CD14-positive monocyte (primary cell): Measurements from ENCODE around the gene MYO7B. TPM values are rescaled to one million over a fixed set of nuclear protein-coding genes. Genes with fewer than 3 reads are reported as not detected.

ENCODE experiments used
- DNase-seq, 3 donors: peaks; one replicate each; pipeline ENCODE4 v3.0.0-alpha.2; 2011 to 2022
- H2AFZ ChIP-seq: 2 replicates; pipeline ENCODE4 v1.6.0; 2012; ENCODE audit warnings: mild to moderate bottlenecking, low read depth, low read length, inconsistent platforms; ENCODE audit not compliant: insufficient read depth, poor library complexity, severe bottlenecking
- H3K27ac ChIP-seq, 2 donors: 1 replicate in 1 of 2; 2 replicates in 1 of 2; pipeline ENCODE4 v1.5.1; 2012 to 2013; ENCODE audit warnings: low read length in 2 of 2, control low read depth in 1 of 2, inconsistent platforms in 1 of 2, low read depth in 1 of 2, mild to moderate bottlenecking in 1 of 2
- H3K27me3 ChIP-seq, 2 donors: one replicate each; pipeline versions ENCODE4 v1.6.0 to v1.6.1; 2011 to 2013; ENCODE audit warnings: low read length in 2 of 2; ENCODE audit not compliant: control insufficient read depth in 2 of 2, insufficient read depth in 2 of 2
- H3K36me3 ChIP-seq, 2 donors: replicated peaks in 1 of 2; 1 replicate in 1 of 2; 2 replicates in 1 of 2; pipeline versions ENCODE4 v1.5.1 to v1.6.1; 2012 to 2013; ENCODE audit warnings: low read length in 2 of 2, control low read depth in 1 of 2, inconsistent platforms in 1 of 2, mild to moderate bottlenecking in 1 of 2; ENCODE audit not compliant: insufficient read depth in 2 of 2, control insufficient read depth in 1 of 2
- H3K4me1 ChIP-seq, 2 donors: 1 replicate in 1 of 2; 2 replicates in 1 of 2; pipeline versions ENCODE4 v1.5.1 to v1.6.1; 2012 to 2013; ENCODE audit warnings: low read length in 2 of 2, control low read depth in 1 of 2, inconsistent platforms in 1 of 2, mild to moderate bottlenecking in 1 of 2, moderate library complexity in 1 of 2; ENCODE audit not compliant: insufficient read depth in 2 of 2, control insufficient read depth in 1 of 2
- H3K4me2 ChIP-seq: replicated peaks from 2 replicates; pipeline ENCODE3; 2012; ENCODE audit warnings: low read length, moderate library complexity, mild to moderate bottlenecking; ENCODE audit not compliant: poor library complexity, severe bottlenecking; ENCODE audit errors: extremely low read depth
- H3K4me3 ChIP-seq, 3 experiments: fragments of 200-600 bp in 1 of 3; sonication (generic) in 1 of 3; replicated peaks in 1 of 3; 1 replicate in 2 of 3; 2 replicates in 1 of 3; pipeline ENCODE4 v1.5.1; 2011 to 2013; ENCODE audit warnings: low read length in 3 of 3, mild to moderate bottlenecking in 3 of 3, control low read depth in 2 of 3, low read depth in 2 of 3, inconsistent platforms in 1 of 3, moderate library complexity in 1 of 3
- H3K79me2 ChIP-seq: 2 replicates; pipeline ENCODE4 v1.6.0; 2012; ENCODE audit warnings: mild to moderate bottlenecking, control low read depth, inconsistent platforms, low read length, moderate library complexity; ENCODE audit not compliant: insufficient read depth
- H3K9ac ChIP-seq: 2 replicates; pipeline ENCODE4 v1.6.0; 2017; ENCODE audit warnings: low read length, mild to moderate bottlenecking; ENCODE audit not compliant: insufficient read depth, poor library complexity, severe bottlenecking
- H3K9me3 ChIP-seq, 2 donors: replicated peaks in 1 of 2; 1 replicate in 1 of 2; 2 replicates in 1 of 2; pipeline versions ENCODE4 v1.5.1 to v1.6.1; 2012 to 2013; ENCODE audit warnings: low read length in 2 of 2, control low read depth in 1 of 2; ENCODE audit not compliant: control insufficient read depth in 1 of 2, insufficient read depth in 1 of 2
- H4K20me1 ChIP-seq: 2 replicates; pipeline ENCODE4 v1.6.0; 2012; ENCODE audit warnings: mild to moderate bottlenecking, low read length, control low read depth, moderate library complexity; ENCODE audit not compliant: insufficient read depth
- H3K27ac Mint-ChIP-seq, 7 donors: one replicate each; pipeline ENCODE4 v1.8.0; 2020; ENCODE audit warnings: mild to moderate bottlenecking in 7 of 7, mixed read lengths in 7 of 7, moderate library complexity in 6 of 7, inconsistent platforms in 2 of 7
- H3K27me3 Mint-ChIP-seq, 3 donors: one replicate each; pipeline ENCODE4 v1.8.0; 2021 to 2022; ENCODE audit warnings: low read depth in 3 of 3, mild to moderate bottlenecking in 3 of 3, mixed read lengths in 3 of 3, moderate library complexity in 3 of 3, inconsistent platforms in 1 of 3
- H3K36me3 Mint-ChIP-seq, 2 donors: one replicate each; pipeline ENCODE4 v1.8.0; 2020; ENCODE audit warnings: mixed read lengths in 2 of 2, inconsistent platforms in 1 of 2, mild to moderate bottlenecking in 1 of 2
- H3K4me1 Mint-ChIP-seq: one replicate; pipeline ENCODE4 v1.8.0; 2020; ENCODE audit warnings: mild to moderate bottlenecking, mixed read lengths
- H3K4me3 Mint-ChIP-seq, 2 donors: one replicate each; pipeline ENCODE4 v1.8.0; 2020; ENCODE audit warnings: mild to moderate bottlenecking in 2 of 2, mixed read lengths in 2 of 2, moderate library complexity in 1 of 2
- H3K9me3 Mint-ChIP-seq, 7 donors: one replicate each; pipeline ENCODE4 v1.8.0; 2020 to 2022; ENCODE audit warnings: mixed read lengths in 7 of 7, mild to moderate bottlenecking in 6 of 7, moderate library complexity in 6 of 7, inconsistent platforms in 2 of 7
- CTCF ChIP-seq: fragments of 200-600 bp; IDR thresholded peaks from one replicate; pipeline ENCODE4 v1.8.0; 2022; ENCODE audit warnings: antibody characterized with exemption, mild to moderate bottlenecking
- WGBS: methylation state at CpG from one replicate; pipeline ENCODE4 v1.1.5; 2013; ENCODE audit warnings: missing lambda C conversion rate; ENCODE audit not compliant: insufficient coverage; 5-methylcytosine and 5-hydroxymethylcytosine counted together
- intact Hi-C, 2 donors: fragments of 100-400 bp; cut with micrococcal nuclease; formaldehyde crosslinking; loops; one replicate each; pipeline versions ENCODE4 v1.15.0 to v1.15.1; 2023
- polyA plus RNA-seq, 3 donors: library from polyadenylated mRNA; depleted of rRNA in 1 of 3; unstranded in 2 of 3; stranded (reverse) in 1 of 3; fragments of 300-500 nt in 2 of 3; fragments of >200 nt in 1 of 3; fragmentation: Illumina TruSeq in 2 of 3; gene quantifications; 1 replicate in 2 of 3; 2 replicates in 1 of 3; pipeline ENCODE4 v1.2.3, GENCODE V29; 2012 to 2021

The MYO7B gene
- polyA plus RNA-seq, 3 donors, result 7.3 to 9.8 (median 9.0) TPM

DNA sequence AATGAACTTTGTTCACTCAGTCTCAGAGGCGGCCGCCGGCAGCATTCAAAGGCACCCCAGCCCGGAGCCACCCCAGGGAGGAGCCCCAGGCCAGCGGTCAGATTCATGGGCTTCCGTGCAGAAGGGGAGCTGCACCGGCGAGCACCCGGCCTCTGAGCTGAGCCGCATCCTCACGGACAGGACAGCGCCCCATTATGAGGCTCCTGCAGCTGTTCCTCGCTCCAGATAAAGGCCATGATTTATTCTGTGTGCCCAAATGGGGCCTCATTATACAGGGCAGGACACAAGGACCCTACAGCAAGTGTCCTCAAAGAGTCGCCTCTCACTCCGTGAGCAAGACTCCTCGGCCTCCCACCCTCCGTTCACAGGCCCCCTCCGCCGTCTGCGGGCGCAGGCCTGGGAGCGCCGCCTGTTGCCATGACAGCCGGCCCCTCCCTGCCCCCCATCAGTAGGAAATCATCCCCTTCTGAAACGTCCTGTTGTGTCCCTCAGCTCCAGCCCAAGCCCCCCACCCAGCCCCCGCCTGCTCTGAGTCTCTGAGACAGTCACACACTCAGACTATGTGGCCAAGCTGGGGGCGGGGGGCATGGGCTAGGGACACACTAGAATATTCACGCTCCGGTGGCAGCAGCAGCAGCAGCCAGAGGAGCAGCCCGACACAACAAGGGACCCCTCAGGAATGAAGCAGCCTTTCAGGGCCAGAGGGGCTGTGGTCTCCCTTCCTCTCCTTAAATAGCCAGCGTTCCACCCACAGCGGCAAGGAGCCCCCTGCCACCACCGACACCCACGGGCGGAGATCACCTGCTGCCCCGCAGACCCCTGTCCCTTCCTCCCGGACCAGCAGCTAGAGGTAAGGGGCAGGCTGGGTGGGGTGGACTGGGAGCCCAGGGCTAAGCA, 110.2 kb downstream of the MYO7B start, which contains the start of gene GPR17:
Gene GPR17 (plus strand): TSS at position 759 of the 897 bp plus-strand sequence. CDS start 4,583 bp downstream, outside the sequence.
- Mint-ChIP-seq H3K27ac (peak within 1 kb of the TSS in 5 of 7 donors; percentile 26 to 83 (median 58)), H3K9me3 (no peaks in the 10 kb centered on the region), H3K4me3 (peak within 1 kb of the TSS; percentile 47 to 79), H3K4me1 (peaks cover 29% of the 10 kb centered on the region), H3K36me3 (no peaks in the 10 kb centered on the region), H3K27me3 (peaks cover 0 to 9% (median 3%) of the 10 kb centered on the region in 3 donors)
- H3K36me3 ChIP-seq, result no peaks in the 10 kb centered on the region
- H3K9me3 ChIP-seq, result no peaks in the 10 kb centered on the region
- no peaks in the 10 kb centered on the region for H3K27me3 ChIP-seq
- no peak for DNase-seq
- H2AFZ ChIP-seq, result peak within 1 kb of the TSS; percentile 77
- no peaks in the 10 kb centered on the region for H3K79me2 ChIP-seq
- no peaks in the 10 kb centered on the region for H4K20me1 ChIP-seq
- H3K4me1 ChIP-seq, result peaks cover 24 to 34% of the 10 kb centered on the region in 2 donors
- intact Hi-C loops, result no loop called here
- WGBS, result 94% methylated on average over 33 of the region's 37 CpGs
- no peak within 1 kb of the TSS for H3K4me3 ChIP-seq
- peak within 1 kb of the TSS; percentile 10 for H3K4me2 ChIP-seq
- no peak for TF ChIP-seq CTCF
- no peak within 1 kb of the TSS for H3K27ac ChIP-seq
- peak within 1 kb of the TSS; percentile 45 for H3K9ac ChIP-seq

- H2AFZ ChIP-seq, result peak overlapping the region; percentile 77
- H3K4me1 Mint-ChIP-seq, result peaks cover 29% of the 10 kb centered on the region
- peaks cover 22 to 29% of the 10 kb centered on the region in 2 donors for H3K4me1 ChIP-seq
- H4K20me1 ChIP-seq, result no peaks in the 10 kb centered on the region
- no peaks in the 10 kb centered on the region for H3K79me2 ChIP-seq
- TF ChIP-seq CTCF, result no peak
- peak overlapping the region; percentile 47 to 79 for H3K4me3 Mint-ChIP-seq
- H3K27me3 Mint-ChIP-seq, result peaks cover 0 to 9% (median 7%) of the 10 kb centered on the region in 3 donors
- WGBS, result 49% methylated on average over 18 of the region's 24 CpGs
- no peak overlapping the region for H3K27ac ChIP-seq
- peak overlapping the region; percentile 45 for H3K9ac ChIP-seq
- H3K27me3 ChIP-seq, result no peaks in the 10 kb centered on the region
- peak in 2 of 3 donors; percentile 22 to 40 for DNase-seq
- peak overlapping the region; percentile 10 for H3K4me2 ChIP-seq
- no peaks in the 10 kb centered on the region for H3K36me3 ChIP-seq
- peak overlapping the region in 5 of 7 donors; percentile 26 to 83 (median 58) for H3K27ac Mint-ChIP-seq
- intact Hi-C loops, result no loop called here
- no peak overlapping the region for H3K4me3 ChIP-seq
- H3K36me3 Mint-ChIP-seq, result no peaks in the 10 kb centered on the region
- no peaks in the 10 kb centered on the region for H3K9me3 ChIP-seq
- no peaks in the 10 kb centered on the region for H3K9me3 Mint-ChIP-seq
These were observed 111.2 kb downstream of the MYO7B start for GRCh38 chr2:127646487-127647241.
